Tibial artery (tissue), 4 donors: ENCODE data around the gene FSCB.
"Not testable (repeated sequence)": the region's sequence is repeated elsewhere in the genome, so short reads cannot be mapped to it uniquely, and the experiment has no call there.

Source experiments
- DNase-seq, 2 donors: peaks; one replicate each; pipeline ENCODE4 v3.0.0-alpha.2; 2019
- H3K27ac ChIP-seq, 2 donors: fragments of 200-600 bp; sonication (generic) in 1 of 2; 1 replicate in 1 of 2; 2 replicates in 1 of 2; pipeline ENCODE4 v1.5.1; 2018 to 2019; ENCODE audit warnings: mild to moderate bottlenecking in 1 of 2
- H3K27me3 ChIP-seq, 2 donors: fragments of 200-600 bp; sonication (generic) in 1 of 2; one replicate each; pipeline versions ENCODE4 v1.5.1 to v1.6.0; 2016 to 2019
- H3K36me3 ChIP-seq, 3 donors: fragments of 200-600 bp; sonication (generic) in 2 of 3; one replicate each; pipeline ENCODE4 v1.5.1; 2016 to 2019; ENCODE audit warnings: mild to moderate bottlenecking in 2 of 3
- H3K4me1 ChIP-seq, 4 donors: fragments of 200-600 bp; sonication (generic) in 2 of 4; 1 replicate in 3 of 4; 2 replicates in 1 of 4; pipeline ENCODE4 v1.5.1; 2016 to 2019
- H3K4me3 ChIP-seq, 2 donors: fragments of 200-600 bp; sonication (generic) in 1 of 2; 1 replicate in 1 of 2; 2 replicates in 1 of 2; pipeline ENCODE4 v1.5.1; 2018 to 2019; ENCODE audit warnings: mild to moderate bottlenecking in 2 of 2
- H3K9me3 ChIP-seq, 3 donors: fragments of 200-600 bp; sonication (generic) in 1 of 3; one replicate each; pipeline ENCODE4 v1.5.1; 2016 to 2019
- CTCF ChIP-seq, 2 experiments: fragments of 200-600 bp in 1 of 2; fragments of 450-650 bp in 1 of 2; IDR thresholded peaks; one replicate each; pipeline ENCODE4 v1.5.1; 2017 to 2019; ENCODE audit warnings: antibody characterized with exemption in 2 of 2, mild to moderate bottlenecking in 1 of 2, moderate library complexity in 1 of 2
- intact Hi-C: fragments of 100-400 bp; cut with DNase I; formaldehyde crosslinking; loops from one replicate; pipeline ENCODE4 v1.15.0; 2023; ENCODE audit warnings: low total_unique reads

The FSCB gene

GRCh38 chr14:44507183-44507582 is at the start of gene FSCB:
TSS of gene FSCB (minus strand) at chr14:44507283. CDS start at chr14:44506987, 296 bp downstream.
- H3K9me3 ChIP-seq, result no peaks in the 10 kb centered on the region
- no peak within 1 kb of the TSS for H3K4me3 ChIP-seq
- no peak within 1 kb of the TSS for H3K27ac ChIP-seq
- no peaks in the 10 kb centered on the region for H3K27me3 ChIP-seq
- intact Hi-C loops, result no loop called here
- DNase-seq, result no peak
- H3K36me3 ChIP-seq, result no peaks in the 10 kb centered on the region
- no peak for TF ChIP-seq CTCF (IDR thresholded peaks at IDR 0.05)
- no peaks in the 10 kb centered on the region for H3K4me1 ChIP-seq

- H3K4me3 ChIP-seq, result no peak overlapping the region
- H3K27ac ChIP-seq, result no peak overlapping the region
- H3K36me3 ChIP-seq, result no peaks in the 10 kb centered on the region
- H3K27me3 ChIP-seq, result no peaks in the 10 kb centered on the region
- no peaks in the 10 kb centered on the region for H3K4me1 ChIP-seq
- DNase-seq, result no peak
- intact Hi-C loops, result no loop called here
- no peaks in the 10 kb centered on the region for H3K9me3 ChIP-seq
- TF ChIP-seq CTCF (IDR thresholded peaks at IDR 0.05), result no peak
Measured at GRCh38 chr14:44531658-44532057, 24.6 kb upstream of the FSCB start.

- Histone ChIP-seq H3K9me3 (no peaks in the 10 kb centered on the region), H3K4me3 (no peak overlapping the region), H3K36me3 (no peaks in the 10 kb centered on the region), H3K27ac (no peak overlapping the region), H3K4me1 (no peaks in the 10 kb centered on the region), H3K27me3 (no peaks in the 10 kb centered on the region)
- intact Hi-C loops, result no loop called here
- no peak for TF ChIP-seq CTCF (IDR thresholded peaks at IDR 0.05)
- DNase-seq, result no peak
Measured at GRCh38 chr14:44530475-44530874, 23.4 kb upstream of the FSCB start.

- Histone ChIP-seq H3K36me3 (no peaks in the 10 kb centered on the region), H3K4me1 (no peaks in the 10 kb centered on the region), H3K4me3 (no peak overlapping the region), H3K27me3 (no peaks in the 10 kb centered on the region), H3K9me3 (no peaks in the 10 kb centered on the region), H3K27ac (no peak overlapping the region)
- TF ChIP-seq CTCF (IDR thresholded peaks at IDR 0.05), result no peak
- intact Hi-C loops, result no loop called here
- DNase-seq, result no peak
Measured at GRCh38 chr14:44529026-44529425, 21.9 kb upstream of the FSCB start.

GRCh38 chr14:44528180-44528579 is 21.1 kb upstream of the FSCB start:
- Histone ChIP-seq H3K27me3 (no peaks in the 10 kb centered on the region), H3K4me3 (no peak overlapping the region), H3K4me1 (no peaks in the 10 kb centered on the region), H3K9me3 (no peaks in the 10 kb centered on the region), H3K36me3 (no peaks in the 10 kb centered on the region), H3K27ac (no peak overlapping the region)
- no peak for DNase-seq
- TF ChIP-seq CTCF (IDR thresholded peaks at IDR 0.05), result no peak
- intact Hi-C loops, result no loop called here

- no peak overlapping the region for H3K4me3 ChIP-seq
- no peak for TF ChIP-seq CTCF (IDR thresholded peaks at IDR 0.05)
- H3K36me3 ChIP-seq, result no peaks in the 10 kb centered on the region
- intact Hi-C loops, result no loop called here
- no peaks in the 10 kb centered on the region for H3K4me1 ChIP-seq
- peaks cover 0 to 5% (median 0%) of the 10 kb centered on the region in 3 donors for H3K9me3 ChIP-seq
- no peaks in the 10 kb centered on the region for H3K27me3 ChIP-seq
- DNase-seq, result no peak
- no peak overlapping the region for H3K27ac ChIP-seq
Measured at GRCh38 chr14:44525237-44525636, 18.2 kb upstream of the FSCB start.

GRCh38 chr14:44515668-44516067 is 8.6 kb upstream of the FSCB start:
- intact Hi-C loops, H3K4me1 ChIP-seq, DNase-seq, H3K27me3 ChIP-seq, H3K27ac ChIP-seq, H3K4me3 ChIP-seq, H3K36me3 ChIP-seq, H3K9me3 ChIP-seq: not testable (repeated sequence)
